A673 (cell line): ENCODE results near the gene LARGE1. TPM values are rescaled to one million over a fixed set of nuclear protein-coding genes. Genes with fewer than 3 reads are reported as not detected.

ENCODE experiments used
- BruUV-seq: library from RNA; stranded (reverse); fragments of 400-500 nt; replicated peaks from 2 replicates; lab custom pipeline; 2021; lab: Mats Ljungman, UMichigan
- CTCF ChIA-PET: fragments of 300-600 bp; sonication (Branson Sonifier 250); formaldehyde crosslinking; loops from one replicate; lab custom pipeline; 2022; ENCODE audit warnings: antibody characterized with exemption; lab: Charles Lee
- POLR2A ChIA-PET: fragments of 300-600 bp; sonication (Branson Sonifier 250); formaldehyde crosslinking; loops from one replicate; lab custom pipeline; 2022; ENCODE audit warnings: antibody characterized with exemption; ENCODE audit not compliant: low non-redundant PET; lab: Charles Lee
- DNase-seq: peaks from one replicate; pipeline ENCODE4 v3.0.0-alpha.2; 2015; ENCODE audit warnings: low spot score
- H3K27ac ChIP-seq: fragments of 200-600 bp; sonication (generic); 2 replicates; pipeline ENCODE4 v1.5.1; 2016; ENCODE audit warnings: mixed run types, low read depth, mild to moderate bottlenecking, mixed read lengths, antibody characterized with exemption, low read length; ENCODE audit not compliant: poor library complexity, severe bottlenecking
- H3K27me3 ChIP-seq: fragments of 200-600 bp; sonication (generic); replicated peaks from 2 replicates; pipeline ENCODE4 v1.6.1; 2017; ENCODE audit warnings: mixed run types, low read depth, mild to moderate bottlenecking, mixed read lengths, antibody characterized with exemption, low read length; ENCODE audit not compliant: insufficient read depth, poor library complexity
- H3K36me3 ChIP-seq: fragments of 200-600 bp; sonication (generic); 2 replicates; pipeline ENCODE4 v1.6.1; 2016; ENCODE audit warnings: mixed run types, mild to moderate bottlenecking, mixed read lengths, antibody characterized with exemption, low read length; ENCODE audit not compliant: insufficient read depth, poor library complexity, severe bottlenecking
- H3K4me1 ChIP-seq: fragments of 200-600 bp; sonication (generic); 2 replicates; pipeline ENCODE4 v1.6.1; 2017; ENCODE audit warnings: mixed run types, mild to moderate bottlenecking, mixed read lengths, antibody characterized with exemption, low read length; ENCODE audit not compliant: insufficient read depth, poor library complexity, severe bottlenecking
- H3K4me3 ChIP-seq: fragments of 200-600 bp; sonication (generic); 2 replicates; pipeline ENCODE4 v1.5.1; 2016; ENCODE audit warnings: low read depth, mixed run types, mild to moderate bottlenecking, mixed read lengths, low read length; ENCODE audit not compliant: poor library complexity, severe bottlenecking
- H3K9me3 ChIP-seq: fragments of 200-600 bp; sonication (generic); 2 replicates; pipeline ENCODE4 v1.6.1; 2016; ENCODE audit warnings: mixed run types, low read depth, mild to moderate bottlenecking, mixed read lengths, antibody characterized with exemption, low read length; ENCODE audit not compliant: poor library complexity, severe bottlenecking
- CTCF ChIP-seq: fragments of 300-800, 200-600 bp; sonication (generic); conservative IDR thresholded peaks from 2 replicates; pipeline ENCODE4 v1.5.1; 2017; ENCODE audit warnings: low read depth, mild to moderate bottlenecking, antibody characterized with exemption, low read length, moderate library complexity, mixed read lengths
- EZH2 ChIP-seq: fragments of 200-600 bp; sonication (generic); IDR thresholded peaks from 2 replicates; pipeline ENCODE4 v1.6.1; 2017; ENCODE audit warnings: borderline replicate concordance, low read depth, mild to moderate bottlenecking, mixed read lengths, antibody characterized with exemption, low read length; ENCODE audit not compliant: poor library complexity, severe bottlenecking
- intact Hi-C: fragments of 100-400 bp; cut with micrococcal nuclease; formaldehyde crosslinking; loops from one replicate; pipeline ENCODE4 v1.10.0; 2022; ENCODE audit not compliant: unreplicated experiment
- total RNA-seq: library from RNA; stranded (reverse); gene quantifications from 2 replicates; pipeline ENCODE4 v1.2.3, GENCODE V29; 2021

LARGE1 gene
- total RNA-seq, 1 experiment from 2014 or later, result not detected

GRCh38 chr22:33327348-33327860 lies 592.9 kb downstream of the LARGE1 start:
- no peak for DNase-seq
- TF ChIP-seq EZH2 (no peak), CTCF (no peak)
- Histone ChIP-seq H3K27ac (no peak overlapping the region), H3K4me1 (no peaks in the 10 kb centered on the region), H3K9me3 (peaks cover 3% of the 10 kb centered on the region), H3K36me3 (no peaks in the 10 kb centered on the region), H3K27me3 (no peaks in the 10 kb centered on the region), H3K4me3 (no peak overlapping the region)
- intact Hi-C loops, result no loop called here
- POLR2A ChIA-PET, result no interaction called here
- BruUV-seq, result no TSS peak
- CTCF ChIA-PET, result no interaction called here

GRCh38 chr22:33326540-33327295 lies 593.6 kb downstream of the LARGE1 start:
- POLR2A ChIA-PET, result no interaction called here
- CTCF ChIA-PET, result no interaction called here
- H3K27me3 ChIP-seq, result no peaks in the 10 kb centered on the region
- intact Hi-C loops, result no loop called here
- H3K9me3 ChIP-seq, result peaks cover 3% of the 10 kb centered on the region
- TF ChIP-seq CTCF (no peak), EZH2 (no peak)
- no peak overlapping the region for H3K27ac ChIP-seq
- no peaks in the 10 kb centered on the region for H3K36me3 ChIP-seq
- H3K4me1 ChIP-seq, result no peaks in the 10 kb centered on the region
- DNase-seq, result no peak
- no TSS peak for BruUV-seq
- H3K4me3 ChIP-seq, result no peak overlapping the region

GRCh38 chr22:33325232-33326004 lies 594.9 kb downstream of the LARGE1 start:
- no TSS peak for BruUV-seq
- POLR2A ChIA-PET, result no interaction called here
- TF ChIP-seq EZH2 (no peak), CTCF (no peak)
- H3K27ac ChIP-seq, result no peak overlapping the region
- intact Hi-C loops, result no loop called here
- DNase-seq, result no peak
- no peak overlapping the region for H3K4me3 ChIP-seq
- CTCF ChIA-PET, result no interaction called here
- H3K4me1 ChIP-seq, result no peaks in the 10 kb centered on the region
- H3K36me3 ChIP-seq, result no peaks in the 10 kb centered on the region
- no peaks in the 10 kb centered on the region for H3K27me3 ChIP-seq
- peaks cover 3% of the 10 kb centered on the region for H3K9me3 ChIP-seq
